Activated CD4-positive, alpha-beta T cell treated with anti-CD3 and anti-CD28 coated beads, Interleukin-2, amount 10 ng/mL, durations not matched to agents 7 days and 5 days (primary cell): Measurements from ENCODE around the gene GBF1. TPM values are rescaled to one million over a fixed set of nuclear protein-coding genes. Genes with fewer than 3 reads are reported as not detected.

Experiments used
- CTCF ChIA-PET: fragments of 350-600 bp; sonication (Branson Sonifier 250); formaldehyde crosslinking; loops from one replicate; lab custom pipeline; 2021; ENCODE audit warnings: antibody characterized with exemption; lab: Charles Lee
- POLR2A ChIA-PET: fragments of 350-600 bp; sonication (Branson Sonifier 250); formaldehyde crosslinking; loops from one replicate; lab custom pipeline; 2021; ENCODE audit warnings: antibody characterized with exemption; lab: Charles Lee
- DNase-seq: peaks from one replicate; pipeline ENCODE4 v3.0.0-alpha.2; 2020
- H3K27ac Mint-ChIP-seq: one replicate; pipeline ENCODE4 v1.8.0; 2021; ENCODE audit warnings: mild to moderate bottlenecking, moderate library complexity, mixed read lengths
- H3K27me3 Mint-ChIP-seq: one replicate; pipeline ENCODE4 v1.8.0; 2021; ENCODE audit warnings: mixed read lengths
- H3K36me3 Mint-ChIP-seq: one replicate; pipeline ENCODE4 v1.8.0; 2021; ENCODE audit warnings: low read depth, mixed read lengths
- H3K4me1 Mint-ChIP-seq: one replicate; pipeline ENCODE4 v1.8.0; 2021; ENCODE audit warnings: mixed read lengths
- H3K4me3 Mint-ChIP-seq: one replicate; pipeline ENCODE4 v1.8.0; 2021; ENCODE audit warnings: mild to moderate bottlenecking, moderate library complexity, mixed read lengths
- H3K9me3 Mint-ChIP-seq: one replicate; pipeline ENCODE4 v1.8.0; 2021; ENCODE audit warnings: mixed read lengths
- total RNA-seq, 2 experiments: library from RNA; stranded (reverse); gene quantifications; one replicate each; pipeline ENCODE4 v1.2.3, GENCODE V29; 2021

The GBF1 gene
- total RNA-seq, 2 experiments from 2014 or later: 42.4 to 44.6 TPM

- no peak for DNase-seq
- POLR2A ChIA-PET: no interaction called here
- Mint-ChIP-seq H3K9me3 (no peaks in the 10 kb centered on the region), H3K36me3 (peaks cover 37% of the 10 kb centered on the region), H3K4me3 (no peak overlapping the region), H3K27me3 (no peaks in the 10 kb centered on the region), H3K4me1 (no peaks in the 10 kb centered on the region), H3K27ac (no peak overlapping the region)
- CTCF ChIA-PET: interaction anchor here (1.0 to 2.0 kb wide), 5 partner anchors 9 to 234 kb away, joined by 3 to 7 read pairs (median 4); no protein-coding TSS in a partner anchor
These were observed 130.5 kb downstream of the GBF1 start for GRCh38 chr10:102375867-102376266.

- no peaks in the 10 kb centered on the region for H3K9me3 Mint-ChIP-seq
- H3K4me1 Mint-ChIP-seq: no peaks in the 10 kb centered on the region
- peaks cover 32% of the 10 kb centered on the region for H3K36me3 Mint-ChIP-seq
- H3K27ac Mint-ChIP-seq: no peak overlapping the region
- no peak for DNase-seq
- no peak overlapping the region for H3K4me3 Mint-ChIP-seq
- POLR2A ChIA-PET: no interaction called here
- CTCF ChIA-PET: interaction anchor here (1.7 to 2.0 kb wide), 2 partner anchors 8 to 23 kb away, joined by 7 read pairs; no protein-coding TSS in a partner anchor
- H3K27me3 Mint-ChIP-seq: no peaks in the 10 kb centered on the region
These were observed 131.6 kb downstream of the GBF1 start for GRCh38 chr10:102376901-102377300.

- POLR2A ChIA-PET: no interaction called here
- Mint-ChIP-seq H3K27ac (no peak overlapping the region), H3K36me3 (peaks cover 29% of the 10 kb centered on the region), H3K27me3 (no peaks in the 10 kb centered on the region), H3K4me3 (no peak overlapping the region), H3K9me3 (no peaks in the 10 kb centered on the region), H3K4me1 (no peaks in the 10 kb centered on the region)
- CTCF ChIA-PET: interaction anchor here (0.6 to 1.3 kb wide), 6 partner anchors 9 to 28 kb away, joined by 3 to 4 read pairs (median 3); no protein-coding TSS in a partner anchor
- no peak for DNase-seq
These were observed 134.1 kb downstream of the GBF1 start for GRCh38 chr10:102379383-102379782.

GRCh38 chr10:102381983-102382382, 136.7 kb downstream of the GBF1 start:
- no peak for DNase-seq
- peaks cover 20% of the 10 kb centered on the region for H3K36me3 Mint-ChIP-seq
- ChIA-PET POLR2A (interaction anchor here (0.6 kb wide), 1 partner anchor 328 kb away, joined by 3 read pairs; no protein-coding TSS in a partner anchor), CTCF (interaction anchor here (0.6 to 1.7 kb wide), 9 partner anchors 9 to 223 kb away, joined by 3 to 7 read pairs (median 3); no protein-coding TSS in a partner anchor)
- H3K27ac Mint-ChIP-seq: no peak overlapping the region
- H3K4me1 Mint-ChIP-seq: no peaks in the 10 kb centered on the region
- H3K4me3 Mint-ChIP-seq: no peak overlapping the region
- no peaks in the 10 kb centered on the region for H3K27me3 Mint-ChIP-seq
- no peaks in the 10 kb centered on the region for H3K9me3 Mint-ChIP-seq

GRCh38 chr10:102382871-102383270, 137.5 kb downstream of the GBF1 start:
- no peaks in the 10 kb centered on the region for H3K27me3 Mint-ChIP-seq
- no peak overlapping the region for H3K4me3 Mint-ChIP-seq
- H3K4me1 Mint-ChIP-seq: no peaks in the 10 kb centered on the region
- DNase-seq: no peak
- no peak overlapping the region for H3K27ac Mint-ChIP-seq
- POLR2A ChIA-PET: interaction anchor here (0.6 kb wide), 1 partner anchor 327 kb away, joined by 3 read pairs; no protein-coding TSS in a partner anchor
- H3K9me3 Mint-ChIP-seq: no peaks in the 10 kb centered on the region
- CTCF ChIA-PET: interaction anchor here (0.6 to 3.9 kb wide), 7 partner anchors 11 to 200 kb away, joined by 3 to 42 read pairs (median 3); partner anchors contain the start of gene NFKB2
- H3K36me3 Mint-ChIP-seq: peaks cover 20% of the 10 kb centered on the region

- Mint-ChIP-seq H3K36me3 (peaks cover 18% of the 10 kb centered on the region), H3K27ac (no peak overlapping the region), H3K4me3 (no peak overlapping the region), H3K4me1 (no peaks in the 10 kb centered on the region), H3K27me3 (no peaks in the 10 kb centered on the region), H3K9me3 (no peaks in the 10 kb centered on the region)
- ChIA-PET CTCF (interaction anchor here (0.6 to 3.9 kb wide), 11 partner anchors 8 to 199 kb away, joined by 3 to 42 read pairs (median 4); partner anchors contain the start of gene NFKB2), POLR2A (no interaction called here)
- no peak for DNase-seq
These were observed 138.7 kb downstream of the GBF1 start for GRCh38 chr10:102384053-102384452.

- ChIA-PET POLR2A (no interaction called here), CTCF (interaction anchor here (0.7 to 3.9 kb wide), 12 partner anchors 9 to 198 kb away, joined by 3 to 42 read pairs (median 4); partner anchors contain the start of genes NFKB2 and PITX3)
- Mint-ChIP-seq H3K9me3 (no peaks in the 10 kb centered on the region), H3K27me3 (no peaks in the 10 kb centered on the region), H3K36me3 (peaks cover 17% of the 10 kb centered on the region), H3K27ac (no peak overlapping the region), H3K4me3 (no peak overlapping the region), H3K4me1 (no peaks in the 10 kb centered on the region)
- no peak for DNase-seq
These were observed 139.5 kb downstream of the GBF1 start for GRCh38 chr10:102384606-102385429.

- Mint-ChIP-seq H3K9me3 (no peaks in the 10 kb centered on the region), H3K27ac (no peak overlapping the region), H3K4me1 (peaks cover 14% of the 10 kb centered on the region), H3K4me3 (no peak overlapping the region), H3K27me3 (no peaks in the 10 kb centered on the region), H3K36me3 (no peaks in the 10 kb centered on the region)
- ChIA-PET CTCF (interaction anchor here (0.6 to 1.6 kb wide), 6 partner anchors 9 to 379 kb away, joined by 3 to 7 read pairs (median 4); partner anchors contain the start of gene ACTR1A), POLR2A (no interaction called here)
- DNase-seq: no peak
These were observed 144.6 kb downstream of the GBF1 start for GRCh38 chr10:102389894-102390293.

GRCh38 chr10:102392306-102392705, 147.0 kb downstream of the GBF1 start:
- CTCF ChIA-PET: interaction anchor here (0.7 to 9.2 kb wide), 8 partner anchors 8 to 166 kb away, joined by 3 to 118 read pairs (median 16); partner anchors contain the start of genes ACTR1A, CUEDC2, ELOVL3 and SUFU
- Mint-ChIP-seq H3K36me3 (peaks cover 7% of the 10 kb centered on the region), H3K4me1 (peaks cover 30% of the 10 kb centered on the region), H3K27ac (no peak overlapping the region), H3K4me3 (no peak overlapping the region), H3K27me3 (no peaks in the 10 kb centered on the region), H3K9me3 (no peaks in the 10 kb centered on the region)
- POLR2A ChIA-PET: no interaction called here
- no peak for DNase-seq

GRCh38 chr10:102393411-102394078, 148.2 kb downstream of the GBF1 start:
- ChIA-PET CTCF (interaction anchor here (0.6 to 9.2 kb wide), 32 partner anchors 9 to 975 kb away, joined by 3 to 118 read pairs (median 6); partner anchors contain the start of genes ACTR1A, C10orf95, CUEDC2 and ELOVL3), POLR2A (interaction anchor here (0.6 kb wide), 1 partner anchor 64 kb away, joined by 3 read pairs; no protein-coding TSS in a partner anchor)
- H3K9me3 Mint-ChIP-seq: no peaks in the 10 kb centered on the region
- no peak for DNase-seq
- peaks cover 17% of the 10 kb centered on the region for H3K36me3 Mint-ChIP-seq
- peak overlapping the region; percentile 96 for H3K27ac Mint-ChIP-seq
- H3K4me1 Mint-ChIP-seq: peaks cover 41% of the 10 kb centered on the region
- no peaks in the 10 kb centered on the region for H3K27me3 Mint-ChIP-seq
- H3K4me3 Mint-ChIP-seq: peak overlapping the region; percentile 92

- Mint-ChIP-seq H3K9me3 (no peaks in the 10 kb centered on the region), H3K36me3 (peaks cover 18% of the 10 kb centered on the region), H3K4me3 (peak overlapping the region; percentile 92), H3K27ac (peak overlapping the region; percentile 96), H3K27me3 (no peaks in the 10 kb centered on the region), H3K4me1 (peaks cover 45% of the 10 kb centered on the region)
- POLR2A ChIA-PET: interaction anchor here (0.6 kb wide), 2 partner anchors 63 to 1098 kb away, joined by 3 to 5 read pairs; no protein-coding TSS in a partner anchor
- peak; percentile 98 for DNase-seq
- CTCF ChIA-PET: interaction anchor here (0.7 to 9.2 kb wide), 29 partner anchors 9 to 257 kb away, joined by 3 to 118 read pairs (median 7); partner anchors contain the start of genes ACTR1A, C10orf95, CUEDC2 and ELOVL3
These were observed 148.9 kb downstream of the GBF1 start for GRCh38 chr10:102394079-102394800.
